Upper lobe of left lung (tissue), 6 donors: ENCODE measurements around the gene DELE1. TPM values are rescaled to one million over a fixed set of nuclear protein-coding genes. Genes with fewer than 3 reads are reported as not detected.
"Not testable (repeated sequence)": the region's sequence is repeated elsewhere in the genome, so short reads cannot be mapped to it uniquely, and the experiment has no call there.

ENCODE experiments used
- ATAC-seq, 2 donors: fragments of 200-7000 bp; cut with Tn5 transposase; one replicate each; pipeline ENCODE4 v1.9.1; 2022; ENCODE audit warnings: mild to moderate bottlenecking in 2 of 2, moderate library complexity in 2 of 2; ENCODE audit not compliant: low FRiP score in 2 of 2
- DNase-seq, 2 donors: peaks; one replicate each; pipeline ENCODE4 v3.0.0-alpha.2; 2019 to 2020
- H3K27ac ChIP-seq, 4 donors: fragments of 200-600 bp; sonication (generic); one replicate each; pipeline ENCODE4 v1.5.1; 2016 to 2019
- H3K27me3 ChIP-seq, 4 donors: fragments of 200-600 bp; sonication (generic); one replicate each; pipeline ENCODE4 v1.5.1; 2017 to 2019
- H3K36me3 ChIP-seq, 4 donors: fragments of 200-600 bp; sonication (generic); one replicate each; pipeline ENCODE4 v1.5.1; 2016 to 2019
- H3K4me1 ChIP-seq, 4 donors: fragments of 200-600 bp; sonication (generic); one replicate each; pipeline ENCODE4 v1.5.1; 2018 to 2019
- H3K4me3 ChIP-seq, 4 donors: fragments of 200-600 bp; sonication (generic); one replicate each; pipeline ENCODE4 v1.5.1; 2017 to 2019; ENCODE audit warnings: mild to moderate bottlenecking in 2 of 4, moderate library complexity in 1 of 4
- H3K9me3 ChIP-seq, 4 donors: fragments of 200-600 bp; sonication (generic); one replicate each; pipeline ENCODE4 v1.5.1; 2018 to 2019
- EP300 ChIP-seq, 4 donors: sonication (generic); formaldehyde crosslinking; IDR thresholded peaks; one replicate each; pipeline ENCODE4 v1.5.1; 2017; ENCODE audit warnings: antibody characterized with exemption in 4 of 4, control low read depth in 2 of 4
- POLR2A ChIP-seq, 4 donors: fragments of 450-650 bp; IDR thresholded peaks; one replicate each; pipeline ENCODE4 v1.5.1; 2016 to 2017; ENCODE audit warnings: antibody characterized with exemption in 4 of 4, mild to moderate bottlenecking in 2 of 4
- POLR2AphosphoS5 ChIP-seq, 2 donors: sonication (generic); formaldehyde crosslinking; IDR thresholded peaks; one replicate each; pipeline ENCODE4 v1.5.1; 2017; ENCODE audit warnings: antibody characterized with exemption in 2 of 2
- WGBS, 2 donors: methylation state at CpG; one replicate each; pipeline ENCODE4 v1.1.5; 2017 to 2018; 5-methylcytosine and 5-hydroxymethylcytosine counted together
- total RNA-seq, 6 donors: library from RNA; depleted of rRNA in 4 of 6; stranded (reverse); fragments of >200 nt in 4 of 6; gene quantifications; one replicate each; pipeline versions ENCODE4 v1.1.0 to v1.2.1, GENCODE V29; 2016 to 2021
- TF ChIP-seq, protein P1 (sequence below), 6 experiments: fragments of 450-650 bp in 4 of 6; fragments of 200-600 bp in 2 of 6; sonication (generic) in 2 of 6; IDR thresholded peaks; one replicate each; pipeline ENCODE4 v1.5.1; 2016 to 2019; ENCODE audit warnings: antibody characterized with exemption in 6 of 6
- donor health status: DM: no; HTN: no; CAD: no; lungs with moderate emphysema.
- donor health status: DM: no; HTN: yes; CAD: no; lungs with severe emphysema.

DELE1 gene
- total RNA-seq, 6 donors from 2014 or later: 59.4 to 151 (median 87.5) TPM

DNA sequence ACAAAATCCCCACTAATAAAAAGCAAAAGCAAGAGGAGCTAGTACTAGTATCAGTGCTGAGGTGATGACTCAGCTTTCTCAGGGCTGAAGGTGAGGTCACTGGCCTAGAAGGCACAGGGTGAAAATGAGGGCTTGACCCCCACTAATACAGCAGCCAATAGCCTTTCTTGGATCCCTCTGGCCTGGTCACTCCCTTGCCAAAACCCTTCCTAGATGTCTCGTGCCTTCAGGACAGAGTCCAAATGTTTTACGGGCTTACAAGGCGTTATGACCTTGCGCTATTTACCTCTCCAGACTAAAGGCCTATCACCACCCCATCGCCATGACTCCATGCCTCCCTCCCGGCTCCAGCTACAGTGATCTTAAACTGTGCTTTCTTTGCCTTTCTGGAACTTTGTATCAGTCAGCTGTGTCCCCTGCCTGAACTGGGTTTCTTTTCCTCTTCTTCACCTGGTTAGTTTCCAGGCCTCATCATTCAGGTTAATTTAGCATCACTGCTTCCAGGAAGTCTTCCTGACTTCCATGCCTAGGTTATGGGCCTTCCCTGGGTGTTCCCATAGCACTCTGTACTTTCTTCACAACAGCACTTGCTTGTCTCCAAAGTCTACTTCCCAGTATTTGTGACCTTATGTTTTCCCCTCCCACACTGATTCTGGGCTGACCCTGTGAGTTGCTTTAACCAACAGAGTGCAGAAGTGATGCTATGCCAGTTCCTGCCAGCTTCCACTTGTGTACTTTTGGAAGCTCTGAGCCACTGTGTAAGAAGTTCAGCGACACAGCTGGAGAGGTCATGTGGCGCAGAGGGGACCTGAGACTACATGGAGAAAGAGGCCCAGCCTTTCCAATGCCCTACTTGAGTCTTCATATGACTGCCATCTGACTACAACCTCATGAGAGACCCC lies 4.2 kb upstream of the DELE1 start:
- no peak overlapping the region for H3K27ac ChIP-seq
- H3K9me3 ChIP-seq: no peaks in the 10 kb centered on the region
- TF ChIP-seq POLR2A (IDR thresholded peaks at IDR 0.05) (no peak), POLR2AphosphoS5 (IDR thresholded peaks at IDR 0.05) (no peak), EP300 (IDR thresholded peaks at IDR 0.05) (no peak)
- TF ChIP-seq, protein P1, sequence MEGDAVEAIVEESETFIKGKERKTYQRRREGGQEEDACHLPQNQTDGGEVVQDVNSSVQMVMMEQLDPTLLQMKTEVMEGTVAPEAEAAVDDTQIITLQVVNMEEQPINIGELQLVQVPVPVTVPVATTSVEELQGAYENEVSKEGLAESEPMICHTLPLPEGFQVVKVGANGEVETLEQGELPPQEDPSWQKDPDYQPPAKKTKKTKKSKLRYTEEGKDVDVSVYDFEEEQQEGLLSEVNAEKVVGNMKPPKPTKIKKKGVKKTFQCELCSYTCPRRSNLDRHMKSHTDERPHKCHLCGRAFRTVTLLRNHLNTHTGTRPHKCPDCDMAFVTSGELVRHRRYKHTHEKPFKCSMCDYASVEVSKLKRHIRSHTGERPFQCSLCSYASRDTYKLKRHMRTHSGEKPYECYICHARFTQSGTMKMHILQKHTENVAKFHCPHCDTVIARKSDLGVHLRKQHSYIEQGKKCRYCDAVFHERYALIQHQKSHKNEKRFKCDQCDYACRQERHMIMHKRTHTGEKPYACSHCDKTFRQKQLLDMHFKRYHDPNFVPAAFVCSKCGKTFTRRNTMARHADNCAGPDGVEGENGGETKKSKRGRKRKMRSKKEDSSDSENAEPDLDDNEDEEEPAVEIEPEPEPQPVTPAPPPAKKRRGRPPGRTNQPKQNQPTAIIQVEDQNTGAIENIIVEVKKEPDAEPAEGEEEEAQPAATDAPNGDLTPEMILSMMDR (IDR thresholded peaks at IDR 0.05): no peak
- H3K27me3 ChIP-seq: no peaks in the 10 kb centered on the region
- no peak overlapping the region for H3K4me3 ChIP-seq
- no peak for ATAC-seq
- H3K36me3 ChIP-seq: no peaks in the 10 kb centered on the region
- WGBS, 2 donors: 93 to 94% methylated on average over 8 of the region's 8 CpGs
- H3K4me1 ChIP-seq: peaks cover 6 to 14% (median 11%) of the 10 kb centered on the region in 4 donors
- no peak for DNase-seq

DNA sequence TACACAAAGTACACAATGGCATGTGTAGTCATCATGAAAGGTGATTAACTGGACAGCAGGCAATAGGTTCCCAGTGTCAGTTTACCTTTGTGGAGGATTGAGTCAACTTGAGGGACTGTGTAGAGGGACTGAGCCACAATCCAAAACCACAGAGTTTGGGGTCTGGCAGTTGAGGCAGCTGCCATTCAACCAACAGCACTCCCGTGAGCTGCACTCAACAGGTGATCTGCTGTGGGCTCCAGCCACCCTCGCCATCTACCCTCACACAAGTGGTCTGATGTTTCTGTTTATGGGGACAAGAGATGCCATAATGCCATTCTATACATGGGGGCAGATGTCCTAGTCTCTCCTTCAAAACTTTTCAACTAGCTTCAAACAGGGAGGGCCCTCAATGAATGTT lies 2.9 kb upstream of the DELE1 start:
- DNase-seq (no peak), ATAC-seq (no peak)
- H3K4me1 ChIP-seq: peaks cover 11 to 22% (median 18%) of the 10 kb centered on the region in 4 donors
- peaks cover 0 to 12% (median 9%) of the 10 kb centered on the region in 4 donors for H3K36me3 ChIP-seq
- no peak for TF ChIP-seq EP300 (IDR thresholded peaks at IDR 0.05)
- TF ChIP-seq POLR2AphosphoS5 (IDR thresholded peaks at IDR 0.05): no peak
- TF ChIP-seq POLR2A (IDR thresholded peaks at IDR 0.05): no peak
- TF ChIP-seq, protein P1 (IDR thresholded peaks at IDR 0.05): no peak
- no peaks in the 10 kb centered on the region for H3K27me3 ChIP-seq
- H3K27ac ChIP-seq: no peak overlapping the region
- no peaks in the 10 kb centered on the region for H3K9me3 ChIP-seq
- 94 to 95% methylated on average over 2 of the region's 2 CpGs for WGBS, 2 donors
- H3K4me3 ChIP-seq: no peak overlapping the region

DNA sequence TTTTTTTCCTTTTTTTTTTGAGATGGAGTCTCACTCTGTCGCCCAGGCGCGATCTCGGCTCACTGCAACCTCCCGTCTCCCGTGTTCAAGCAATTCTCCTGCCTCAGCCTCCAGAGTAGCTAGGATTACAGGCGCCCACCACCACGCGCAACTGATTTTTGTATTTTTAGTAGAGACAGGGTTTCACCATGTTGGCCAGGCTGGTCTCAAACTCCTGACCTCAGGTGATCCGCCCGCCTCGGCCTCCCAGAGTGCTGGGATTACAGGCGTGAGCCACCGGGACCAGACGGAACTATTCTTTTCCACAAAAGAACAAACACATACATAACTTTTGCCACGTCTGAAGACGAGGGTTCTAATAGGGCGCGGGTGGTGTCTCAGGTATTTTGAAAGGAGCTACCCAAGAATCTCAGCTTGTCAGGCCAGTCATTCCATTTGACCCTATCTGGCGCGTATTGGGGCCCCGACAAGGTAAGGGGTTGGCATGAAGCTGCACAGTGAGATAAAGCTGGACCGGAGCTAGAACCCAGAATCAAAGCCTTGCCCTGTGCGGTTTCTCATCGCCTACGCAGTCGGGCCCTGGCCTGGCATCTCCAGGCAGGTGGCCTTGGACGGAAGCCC lies 734 bp upstream of the DELE1 start:
- peak in 1 of 2 donors; percentile 32 for DNase-seq

DNA sequence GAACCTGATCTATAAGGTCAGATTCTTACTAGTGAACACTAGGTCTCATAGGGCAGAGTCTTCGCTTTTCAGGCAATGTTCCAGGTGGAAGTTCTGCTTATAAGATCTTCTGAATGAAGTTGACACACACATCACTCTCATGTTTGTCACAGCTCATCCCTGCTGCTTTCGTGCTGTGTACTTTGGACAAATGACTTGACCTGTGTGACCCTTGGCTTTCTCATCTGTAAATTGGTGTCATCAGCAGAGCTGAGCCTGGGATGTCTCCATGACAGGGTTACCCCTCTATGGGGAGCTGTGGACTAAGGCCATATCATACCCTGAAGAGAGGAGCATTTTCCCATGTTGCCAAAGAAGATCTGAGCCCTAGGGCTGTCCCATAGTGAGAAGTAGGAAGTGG lies 2.8 kb downstream of the DELE1 start:
- WGBS, 2 donors: 75 to 85% methylated on average over 2 of the region's 2 CpGs
- H3K27me3 ChIP-seq: no peaks in the 10 kb centered on the region
- TF ChIP-seq, protein P1 (IDR thresholded peaks at IDR 0.05): no peak
- no peak for TF ChIP-seq EP300 (IDR thresholded peaks at IDR 0.05)
- no peak for TF ChIP-seq POLR2A (IDR thresholded peaks at IDR 0.05)
- TF ChIP-seq POLR2AphosphoS5 (IDR thresholded peaks at IDR 0.05): no peak
- no peak for DNase-seq
- peaks cover 11 to 45% (median 29%) of the 10 kb centered on the region in 4 donors for H3K4me1 ChIP-seq
- peaks cover 31 to 69% (median 61%) of the 10 kb centered on the region in 4 donors for H3K36me3 ChIP-seq
- peak overlapping the region in 2 of 4 donors; percentile 4 to 64 for H3K27ac ChIP-seq
- no peaks in the 10 kb centered on the region for H3K9me3 ChIP-seq
- no peak for ATAC-seq
- no peak overlapping the region for H3K4me3 ChIP-seq

More for the DNA sequence above, 734 bp upstream of the DELE1 start:
- 64 to 69% methylated on average over 23 to 28 of the region's 28 CpGs for WGBS, 2 donors
- Histone ChIP-seq H3K36me3 (peaks cover 4 to 34% (median 28%) of the 10 kb centered on the region in 4 donors), H3K27ac (peak overlapping the region; percentile 94 to 97 (median 96)), H3K4me3 (peak overlapping the region; percentile 31 to 81 (median 59)), H3K4me1 (peaks cover 11 to 33% (median 24%) of the 10 kb centered on the region in 4 donors)
- not testable (repeated sequence) for H3K27me3 ChIP-seq, H3K9me3 ChIP-seq, ATAC-seq

DNA sequence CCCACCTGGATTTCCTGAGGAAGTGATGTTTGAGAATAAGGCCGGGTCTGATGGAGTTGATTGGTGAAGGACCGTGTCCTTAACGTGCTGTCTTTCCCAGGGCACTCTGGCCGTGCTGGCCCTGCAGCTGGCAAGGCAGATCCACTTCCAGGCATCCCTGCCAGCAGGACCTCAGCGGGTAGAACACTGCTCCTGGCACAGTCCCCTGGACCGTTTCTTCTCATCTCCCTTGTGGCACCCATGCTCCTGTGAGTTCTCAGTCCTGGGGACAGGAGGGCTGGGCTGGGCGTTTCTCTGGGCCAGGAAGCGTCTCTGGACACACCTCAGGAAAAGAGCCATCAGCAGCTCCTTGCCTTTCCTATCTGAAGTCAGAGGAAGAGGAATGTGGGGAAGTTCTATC lies 4.4 kb downstream of the DELE1 start:
- DNase-seq: no peak
- H3K36me3 ChIP-seq: peaks cover 31 to 85% (median 73%) of the 10 kb centered on the region in 4 donors

More for the DNA sequence above, 4.4 kb downstream of the DELE1 start:
- TF ChIP-seq POLR2AphosphoS5 (IDR thresholded peaks at IDR 0.05) (peak in 1 of 2 donors; percentile 29), POLR2A (IDR thresholded peaks at IDR 0.05) (no peak)
- 63 to 68% methylated on average over 6 to 8 of the region's 8 CpGs for WGBS, 2 donors
- Histone ChIP-seq H3K27me3 (no peaks in the 10 kb centered on the region), H3K4me1 (peaks cover 11 to 39% (median 25%) of the 10 kb centered on the region in 4 donors), H3K9me3 (no peaks in the 10 kb centered on the region), H3K27ac (peak overlapping the region in 2 of 4 donors; percentile 25 to 59), H3K4me3 (no peak overlapping the region)
- no peak for ATAC-seq
